Neural cell (in vitro differentiated cells): Measurements from ENCODE around the gene ST8SIA4. TPM values are rescaled to one million over a fixed set of nuclear protein-coding genes. Genes with fewer than 3 reads are reported as not detected.

Source experiments
- H2AFZ ChIP-seq: fragments of 200-600, 300-800 bp; sonication (generic), shearing (Covaris generic); 2 replicates; pipeline ENCODE4 v1.6.0; 2014; ENCODE audit warnings: low read depth, mild to moderate bottlenecking, antibody characterized with exemption, low read length, moderate library complexity
- H3F3A ChIP-seq: fragments of 200-600 bp; shearing (Covaris generic); 2 replicates; pipeline ENCODE4 v1.6.1; 2016; ENCODE audit warnings: mild to moderate bottlenecking, moderate library complexity, mixed read lengths, antibody characterized with exemption, low read length; ENCODE audit not compliant: insufficient read depth, poor library complexity, severe bottlenecking
- H3K27ac ChIP-seq: fragments of 200-600, 300-800 bp; sonication (generic), shearing (Covaris generic); 2 replicates; pipeline ENCODE4 v1.5.1; 2014; ENCODE audit warnings: mild to moderate bottlenecking, low read length, moderate library complexity
- H3K27me3 ChIP-seq: fragments of 300-800, 200-600 bp; sonication (generic), shearing (Covaris generic); 2 replicates; pipeline ENCODE4 v1.6.0; 2014; ENCODE audit warnings: mild to moderate bottlenecking, low read depth, low read length, moderate library complexity; ENCODE audit not compliant: insufficient read depth
- H3K36me3 ChIP-seq: fragments of 300-800, 200-600 bp; sonication (generic), shearing (Covaris generic); 2 replicates; pipeline ENCODE4 v1.5.1; 2014; ENCODE audit warnings: mild to moderate bottlenecking, antibody characterized with exemption, low read length, moderate library complexity; ENCODE audit not compliant: insufficient read depth
- H3K4me2 ChIP-seq: fragments of 300-800, 200-600 bp; sonication (generic), shearing (Covaris generic); 2 replicates; pipeline ENCODE4 v1.6.0; 2014; ENCODE audit warnings: mild to moderate bottlenecking, low read length
- H3K4me3 ChIP-seq: fragments of 300-800, 200-600 bp; sonication (generic), shearing (Covaris generic); 2 replicates; pipeline ENCODE4 v1.5.1; 2014; ENCODE audit warnings: mild to moderate bottlenecking, low read length, moderate library complexity
- H3K79me2 ChIP-seq: fragments of 200-600 bp; shearing (Covaris generic); replicated peaks from 2 replicates; pipeline ENCODE4 v1.6.0; 2014; ENCODE audit warnings: mild to moderate bottlenecking, low read length, moderate library complexity; ENCODE audit not compliant: insufficient read depth
- H3K9ac ChIP-seq: fragments of 300-800, 200-600 bp; sonication (generic), shearing (Covaris generic); 2 replicates; pipeline ENCODE4 v1.6.1; 2016; ENCODE audit warnings: mild to moderate bottlenecking, low read length, mixed read lengths
- H3K9me2 ChIP-seq: fragments of 200-600 bp; shearing (Covaris generic); 2 replicates; pipeline ENCODE4 v1.6.1; 2016; ENCODE audit warnings: mild to moderate bottlenecking, low read length, mixed read lengths; ENCODE audit not compliant: insufficient read depth
- H3K9me3 ChIP-seq: fragments of 200-600, 300-800 bp; sonication (generic), shearing (Covaris generic); 2 replicates; pipeline ENCODE4 v1.6.1; 2016; ENCODE audit warnings: mild to moderate bottlenecking, mixed run types, low read length, moderate library complexity, mixed read lengths
- H4K20me1 ChIP-seq: fragments of 200-600 bp; shearing (Covaris generic); 2 replicates; pipeline ENCODE4 v1.6.1; 2016; ENCODE audit warnings: mild to moderate bottlenecking, mixed run types; ENCODE audit not compliant: insufficient read depth
- CTCF ChIP-seq: fragments of 450-650 bp; IDR thresholded peaks from 2 replicates; pipeline ENCODE4 v1.5.1; 2014; ENCODE audit warnings: antibody characterized with exemption, mild to moderate bottlenecking, moderate library complexity; ENCODE audit not compliant: poor library complexity, severe bottlenecking
- EP300 ChIP-seq: fragments of 450-650 bp; conservative IDR thresholded peaks from 2 replicates; pipeline ENCODE4 v1.6.1; 2014; ENCODE audit warnings: antibody characterized with exemption, mild to moderate bottlenecking, moderate library complexity; ENCODE audit not compliant: poor library complexity, severe bottlenecking
- EZH2 ChIP-seq: fragments of 200-600, 300-800 bp; shearing (Covaris generic), sonication (generic); IDR thresholded peaks from 2 replicates; pipeline ENCODE4 v1.6.1; 2014; ENCODE audit warnings: antibody characterized with exemption, low read length, borderline replicate concordance, mild to moderate bottlenecking; ENCODE audit not compliant: insufficient read depth, poor library complexity, severe bottlenecking
- MXI1 ChIP-seq: fragments of 450-650 bp; conservative IDR thresholded peaks from 2 replicates; pipeline ENCODE4 v1.6.1; 2014; ENCODE audit warnings: antibody characterized with exemption, mild to moderate bottlenecking; ENCODE audit not compliant: poor library complexity, severe bottlenecking
- POLR2AphosphoS5 ChIP-seq: IDR thresholded peaks from 2 replicates; pipeline ENCODE4 v1.6.1; 2012
- RAD21 ChIP-seq: fragments of 450-650 bp; conservative IDR thresholded peaks from 2 replicates; pipeline ENCODE4 v1.6.1; 2014; ENCODE audit warnings: antibody characterized with exemption, mild to moderate bottlenecking, moderate library complexity
- REST ChIP-seq: IDR thresholded peaks from 2 replicates; pipeline ENCODE4 v1.6.1; 2012; ENCODE audit warnings: borderline replicate concordance
- SMC3 ChIP-seq: fragments of 450-650 bp; conservative IDR thresholded peaks from 2 replicates; pipeline ENCODE4 v1.6.1; 2014; ENCODE audit warnings: antibody characterized with exemption, mild to moderate bottlenecking, moderate library complexity; ENCODE audit not compliant: poor library complexity
- TAF1 ChIP-seq: IDR thresholded peaks from 2 replicates; pipeline ENCODE4 v1.6.1; 2012; ENCODE audit warnings: low read depth
- polyA plus RNA-seq: library from polyadenylated mRNA; depleted of rRNA; stranded (reverse); fragments of >200 nt; gene quantifications from 2 replicates; pipeline ENCODE4 v1.2.3, GENCODE V29; 2014

Gene ST8SIA4
- polyA plus RNA-seq, 1 donor from 2014 or later, result 15.6 TPM

- Histone ChIP-seq H3K4me2 (no peak overlapping the region), H3F3A (peaks cover 2% of the 10 kb centered on the region), H3K9me2 (no peaks in the 10 kb centered on the region), H3K27me3 (no peaks in the 10 kb centered on the region), H3K4me3 (no peak overlapping the region), H2AFZ (no peak overlapping the region), H4K20me1 (no peaks in the 10 kb centered on the region), H3K79me2 (no peaks in the 10 kb centered on the region), H3K36me3 (no peaks in the 10 kb centered on the region), H3K27ac (no peak overlapping the region), H3K9me3 (no peaks in the 10 kb centered on the region), H3K9ac (no peak overlapping the region)
- no peak for TF ChIP-seq RAD21
- no peak for TF ChIP-seq EZH2
- no peak for TF ChIP-seq POLR2AphosphoS5
- no peak for TF ChIP-seq SMC3
- TF ChIP-seq MXI1, result no peak
- no peak for TF ChIP-seq EP300
- no peak for TF ChIP-seq CTCF
- no peak for TF ChIP-seq TAF1
- TF ChIP-seq REST, result no peak
Measured at GRCh38 chr5:100772548-100772947, 130.5 kb downstream of the ST8SIA4 start.

- no peaks in the 10 kb centered on the region for H3K79me2 ChIP-seq
- no peaks in the 10 kb centered on the region for H3K27me3 ChIP-seq
- TF ChIP-seq RAD21 (no peak), EZH2 (no peak), CTCF (no peak), SMC3 (no peak), EP300 (no peak), POLR2AphosphoS5 (no peak), MXI1 (no peak), TAF1 (no peak), REST (no peak)
- peaks cover 2% of the 10 kb centered on the region for H3F3A ChIP-seq
- H3K36me3 ChIP-seq, result no peaks in the 10 kb centered on the region
- H3K4me2 ChIP-seq, result no peak overlapping the region
- H2AFZ ChIP-seq, result no peak overlapping the region
- H3K9me2 ChIP-seq, result no peaks in the 10 kb centered on the region
- no peak overlapping the region for H3K4me3 ChIP-seq
- H4K20me1 ChIP-seq, result no peaks in the 10 kb centered on the region
- H3K9me3 ChIP-seq, result no peaks in the 10 kb centered on the region
- H3K9ac ChIP-seq, result no peak overlapping the region
- no peak overlapping the region for H3K27ac ChIP-seq
Measured at GRCh38 chr5:100772006-100772405, 131.1 kb downstream of the ST8SIA4 start.
